Liver (tissue), 9 donors: Measurements from ENCODE around the gene RALGPS1. TPM values are rescaled to one million over a fixed set of nuclear protein-coding genes. Genes with fewer than 3 reads are reported as not detected.

ENCODE experiments used
- DNase-seq: peaks from one replicate; pipeline ENCODE4 v3.0.0-alpha.2; 2017; ENCODE audit warnings: low spot score
- H3K27ac ChIP-seq, 2 donors: one replicate each; pipeline ENCODE4 v1.7.0; 2013; ENCODE audit warnings: inconsistent platforms in 2 of 2, low read length in 2 of 2, control low read depth in 1 of 2, low read depth in 1 of 2, mild to moderate bottlenecking in 1 of 2
- H3K27me3 ChIP-seq, 4 donors: one replicate each; pipeline versions ENCODE4 v1.6.1 to v1.7.0; 2013; ENCODE audit warnings: low read length in 3 of 4, inconsistent platforms in 1 of 4, mild to moderate bottlenecking in 1 of 4, moderate library complexity in 1 of 4; ENCODE audit not compliant: control insufficient read depth in 4 of 4, insufficient read depth in 4 of 4
- H3K36me3 ChIP-seq, 4 donors: one replicate each; pipeline versions ENCODE4 v1.6.1 to v1.7.0; 2013; ENCODE audit warnings: low read length in 3 of 4, mild to moderate bottlenecking in 3 of 4, low read depth in 1 of 4, moderate library complexity in 1 of 4; ENCODE audit not compliant: control insufficient read depth in 4 of 4, insufficient read depth in 3 of 4
- H3K4me1 ChIP-seq, 4 donors: one replicate each; pipeline versions ENCODE4 v1.6.1 to v1.7.0; 2013; ENCODE audit warnings: low read length in 3 of 4, mild to moderate bottlenecking in 3 of 4, moderate library complexity in 1 of 4; ENCODE audit not compliant: control insufficient read depth in 4 of 4, insufficient read depth in 4 of 4
- H3K4me3 ChIP-seq, 3 donors: one replicate each; pipeline versions ENCODE4 v1.6.1 to v1.7.0; 2013; ENCODE audit warnings: low read length in 3 of 3, control low read depth in 1 of 3, low read depth in 1 of 3, mild to moderate bottlenecking in 1 of 3
- H3K9ac ChIP-seq, 2 donors: one replicate each; pipeline ENCODE4 v1.7.0; 2013; ENCODE audit warnings: low read length in 2 of 2, mild to moderate bottlenecking in 2 of 2, moderate library complexity in 2 of 2, control low read depth in 1 of 2, low read depth in 1 of 2
- H3K9me3 ChIP-seq, 4 donors: one replicate each; pipeline versions ENCODE4 v1.6.1 to v1.7.0; 2013; ENCODE audit warnings: low read length in 3 of 4; ENCODE audit not compliant: control insufficient read depth in 4 of 4
- ATF3 ChIP-seq: IDR thresholded peaks from 2 replicates; pipeline ENCODE4 v1.6.1; 2016; ENCODE audit warnings: antibody characterized with exemption
- CTCF ChIP-seq: fragments of 150-350 bp; IDR thresholded peaks from 2 replicates; pipeline ENCODE4 v1.5.1; 2017; ENCODE audit warnings: improper control_type of control experiment, low read depth, low read length; ENCODE audit not compliant: missing input control
- EGR1 ChIP-seq, 2 donors: IDR thresholded peaks; 2 replicates each; pipeline ENCODE4 v1.6.1; 2016 to 2018; ENCODE audit warnings: antibody characterized with exemption in 2 of 2, low read depth in 2 of 2
- FOXA1 ChIP-seq: IDR thresholded peaks from 2 replicates; pipeline ENCODE4 v1.6.1; 2016; ENCODE audit warnings: antibody characterized with exemption
- FOXA2 ChIP-seq: IDR thresholded peaks from 2 replicates; pipeline ENCODE4 v1.6.1; 2016; ENCODE audit warnings: antibody characterized with exemption
- GABPA ChIP-seq, 2 donors: IDR thresholded peaks in 1 of 2; conservative IDR thresholded peaks in 1 of 2; 2 replicates each; pipeline ENCODE4 v1.6.1; 2016; ENCODE audit warnings: antibody characterized with exemption in 2 of 2, mild to moderate bottlenecking in 1 of 2, moderate library complexity in 1 of 2
- HNF4A ChIP-seq, 2 donors: conservative IDR thresholded peaks; 2 replicates each; pipeline ENCODE4 v1.6.1; 2016; ENCODE audit warnings: antibody characterized with exemption in 2 of 2, mild to moderate bottlenecking in 2 of 2
- HNF4G ChIP-seq: IDR thresholded peaks from 2 replicates; pipeline ENCODE4 v1.6.1; 2016; ENCODE audit warnings: antibody characterized with exemption
- JUND ChIP-seq, 2 donors: IDR thresholded peaks; 2 replicates each; pipeline ENCODE4 v1.6.1; 2016; ENCODE audit warnings: antibody characterized with exemption in 2 of 2
- MAX ChIP-seq: IDR thresholded peaks from 2 replicates; pipeline ENCODE4 v1.6.1; 2016; ENCODE audit warnings: antibody characterized with exemption
- NR2F2 ChIP-seq: IDR thresholded peaks from 2 replicates; pipeline ENCODE4 v1.6.1; 2016; ENCODE audit warnings: antibody characterized with exemption
- RAD21 ChIP-seq, 2 donors: IDR thresholded peaks; 2 replicates each; pipeline ENCODE4 v1.6.1; 2016; ENCODE audit warnings: antibody characterized with exemption in 2 of 2, mild to moderate bottlenecking in 2 of 2
- REST ChIP-seq: IDR thresholded peaks from 2 replicates; pipeline ENCODE4 v1.6.1; 2016; ENCODE audit warnings: antibody characterized with exemption, mild to moderate bottlenecking
- RXRA ChIP-seq, 2 donors: IDR thresholded peaks; 2 replicates each; pipeline ENCODE4 v1.6.1; 2017 to 2018; ENCODE audit warnings: antibody characterized with exemption in 2 of 2, mild to moderate bottlenecking in 1 of 2
- SP1 ChIP-seq: IDR thresholded peaks from 2 replicates; pipeline ENCODE4 v1.6.1; 2018; ENCODE audit warnings: antibody characterized with exemption, mild to moderate bottlenecking
- TAF1 ChIP-seq: conservative IDR thresholded peaks from 2 replicates; pipeline ENCODE4 v1.6.1; 2016; ENCODE audit warnings: antibody characterized with exemption, mild to moderate bottlenecking
- YY1 ChIP-seq: IDR thresholded peaks from 2 replicates; pipeline ENCODE4 v1.6.1; 2016; ENCODE audit warnings: antibody characterized with exemption, mild to moderate bottlenecking
- ZBTB33 ChIP-seq: IDR thresholded peaks from 2 replicates; pipeline ENCODE4 v1.6.1; 2016; ENCODE audit warnings: antibody characterized with exemption
- WGBS: extraction: QIAGEN DNeasy Blood & Tissue Kit; methylation state at CpG from one replicate; pipeline ENCODE4 v1.1.7; 2013; 5-methylcytosine and 5-hydroxymethylcytosine counted together
- polyA plus RNA-seq, 2 donors: library from polyadenylated mRNA; stranded (reverse) in 1 of 2; unstranded in 1 of 2; fragments of 200-250 nt in 1 of 2; fragments of >200 nt in 1 of 2; fragmentation: Nextera tagmentation in 1 of 2; extraction: Ambion mirVana in 1 of 2; gene quantifications; one replicate each; pipeline versions ENCODE4 v1.2.1 to v1.2.3, GENCODE V29; 2013 to 2015
- total RNA-seq, 2 donors: library from RNA; depleted of rRNA; stranded (reverse); fragments of >200 nt; gene quantifications; one replicate each; pipeline ENCODE4 v1.2.3, GENCODE V29; 2014
- donor health status: healthy.
- donor health status: healthy.
- donor health status: healthy.
- donor health status: healthy.
- donor health status: healthy.

RALGPS1 gene
- total and polyA plus RNA-seq, 4 donors: 1.4 to 2.7 (median 2.0) TPM

GRCh38 chr9:126933334-126933980, 18.9 kb downstream of the RALGPS1 start:
- Histone ChIP-seq H3K4me3 (no peak overlapping the region), H3K36me3 (no peaks in the 10 kb centered on the region), H3K27me3 (no peaks in the 10 kb centered on the region), H3K9me3 (no peaks in the 10 kb centered on the region), H3K9ac (no peak overlapping the region), H3K4me1 (no peaks in the 10 kb centered on the region), H3K27ac (no peak overlapping the region)
- TF ChIP-seq NR2F2: no peak
- no peak for TF ChIP-seq SP1
- no peak for TF ChIP-seq RXRA (IDR thresholded peaks at IDR 0.05)
- no peak for TF ChIP-seq RAD21 (IDR thresholded peaks at IDR 0.05)
- TF ChIP-seq GABPA (IDR thresholded peaks at IDR 0.05 in 1 of 2, conservative IDR thresholded peaks at IDR 0.05 in 1 of 2): no peak
- TF ChIP-seq HNF4G: no peak
- TF ChIP-seq EGR1 (IDR thresholded peaks at IDR 0.05; ENCODE audit: low read depth in 2 of 2): no peak
- TF ChIP-seq TAF1: no peak
- TF ChIP-seq REST: no peak
- no peak for TF ChIP-seq FOXA1
- no peak for TF ChIP-seq JUND (IDR thresholded peaks at IDR 0.05)
- TF ChIP-seq MAX: no peak
- no peak for TF ChIP-seq YY1
- TF ChIP-seq HNF4A (conservative IDR thresholded peaks at IDR 0.05): no peak
- TF ChIP-seq CTCF: no peak
- no peak for TF ChIP-seq ATF3
- no peak for TF ChIP-seq FOXA2
- DNase-seq: no peak
- WGBS: 88% methylated on average over 11 of the region's 11 CpGs

- Histone ChIP-seq H3K9me3 (no peaks in the 10 kb centered on the region), H3K4me3 (no peak overlapping the region), H3K4me1 (peaks cover 0 to 4% (median 1%) of the 10 kb centered on the region in 4 donors), H3K9ac (no peak overlapping the region), H3K27me3 (no peaks in the 10 kb centered on the region), H3K27ac (no peak overlapping the region), H3K36me3 (no peaks in the 10 kb centered on the region)
- no peak for DNase-seq
- 92% methylated on average over 8 of the region's 8 CpGs for WGBS
- no peak for TF ChIP-seq GABPA (IDR thresholded peaks at IDR 0.05 in 1 of 2, conservative IDR thresholded peaks at IDR 0.05 in 1 of 2)
- TF ChIP-seq JUND (IDR thresholded peaks at IDR 0.05): no peak
- no peak for TF ChIP-seq FOXA1
- TF ChIP-seq YY1: no peak
- TF ChIP-seq MAX: no peak
- TF ChIP-seq SP1: no peak
- no peak for TF ChIP-seq EGR1 (IDR thresholded peaks at IDR 0.05; ENCODE audit: low read depth in 2 of 2)
- TF ChIP-seq HNF4A (conservative IDR thresholded peaks at IDR 0.05): no peak
- TF ChIP-seq TAF1: no peak
- TF ChIP-seq RXRA (IDR thresholded peaks at IDR 0.05): no peak
- TF ChIP-seq ATF3: no peak
- no peak for TF ChIP-seq FOXA2
- no peak for TF ChIP-seq HNF4G
- TF ChIP-seq RAD21 (IDR thresholded peaks at IDR 0.05): no peak
- TF ChIP-seq ZBTB33: no peak
- no peak for TF ChIP-seq REST
Measured at GRCh38 chr9:126934441-126934840, 19.9 kb downstream of the RALGPS1 start.
